Measurements from ENCODE around the gene IER5. TPM values are rescaled to one million over a fixed set of nuclear protein-coding genes. Genes with fewer than 3 reads are reported as not detected.
A peak's percentile ranks its signal among the peaks of the same experiment; 100 is the strongest.
"Not testable (repeated sequence)": the region's sequence is repeated elsewhere in the genome, so short reads cannot be mapped to it uniquely, and the experiment has no call there.

IER5 gene
- total RNA-seq, 1 experiment from 2014 or later, result 20.4 TPM

DNA sequence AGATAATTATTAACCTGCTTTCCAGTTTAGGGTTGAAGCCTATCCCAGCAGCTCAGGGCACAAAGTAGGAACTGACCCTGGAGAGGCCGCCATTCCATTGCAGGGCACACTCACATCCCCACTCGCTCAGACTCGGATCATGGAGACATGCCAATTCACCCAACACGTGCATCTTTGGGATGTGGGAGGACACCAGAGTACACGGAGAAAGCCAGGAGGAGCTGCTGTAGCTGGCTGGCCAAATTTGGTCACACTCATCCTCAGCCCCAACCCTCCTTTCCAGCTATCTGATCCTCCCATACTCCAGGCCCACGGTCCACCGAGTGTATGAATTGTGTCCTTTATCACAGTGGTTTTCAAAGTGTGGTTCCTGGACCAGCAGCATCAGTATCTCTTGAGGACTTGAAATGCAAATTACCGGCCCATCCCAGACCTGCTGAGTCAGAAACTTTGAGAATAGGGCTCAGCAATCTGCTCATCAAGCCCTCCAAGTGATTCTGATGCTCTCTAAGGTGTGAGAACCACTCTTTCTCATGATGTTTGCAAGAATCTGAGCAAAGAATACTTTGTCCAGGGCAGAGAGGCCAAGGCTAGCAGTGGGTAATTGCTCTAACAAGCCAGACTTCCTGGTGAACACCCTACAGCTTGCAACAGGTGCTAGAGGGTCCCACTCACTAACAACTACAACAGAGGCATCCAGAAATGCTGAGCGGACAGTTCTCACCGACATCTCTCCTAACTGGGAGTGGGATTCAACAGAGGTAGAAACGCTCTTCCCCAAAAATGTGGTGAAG is 26.3 kb downstream of the IER5 start:
- TF ChIP-seq POLR2AphosphoS5 (IDR thresholded peaks at IDR 0.05; ENCODE audit: low read depth, low read length) (no peak), TCF7L2 (IDR thresholded peaks at IDR 0.05; ENCODE audit: low read depth, low read length) (no peak), SIN3A (IDR thresholded peaks at IDR 0.05; ENCODE audit: borderline replicate concordance, insufficient read depth, low read depth, low read length) (no peak)
- TF ChIP-seq, protein P1, sequence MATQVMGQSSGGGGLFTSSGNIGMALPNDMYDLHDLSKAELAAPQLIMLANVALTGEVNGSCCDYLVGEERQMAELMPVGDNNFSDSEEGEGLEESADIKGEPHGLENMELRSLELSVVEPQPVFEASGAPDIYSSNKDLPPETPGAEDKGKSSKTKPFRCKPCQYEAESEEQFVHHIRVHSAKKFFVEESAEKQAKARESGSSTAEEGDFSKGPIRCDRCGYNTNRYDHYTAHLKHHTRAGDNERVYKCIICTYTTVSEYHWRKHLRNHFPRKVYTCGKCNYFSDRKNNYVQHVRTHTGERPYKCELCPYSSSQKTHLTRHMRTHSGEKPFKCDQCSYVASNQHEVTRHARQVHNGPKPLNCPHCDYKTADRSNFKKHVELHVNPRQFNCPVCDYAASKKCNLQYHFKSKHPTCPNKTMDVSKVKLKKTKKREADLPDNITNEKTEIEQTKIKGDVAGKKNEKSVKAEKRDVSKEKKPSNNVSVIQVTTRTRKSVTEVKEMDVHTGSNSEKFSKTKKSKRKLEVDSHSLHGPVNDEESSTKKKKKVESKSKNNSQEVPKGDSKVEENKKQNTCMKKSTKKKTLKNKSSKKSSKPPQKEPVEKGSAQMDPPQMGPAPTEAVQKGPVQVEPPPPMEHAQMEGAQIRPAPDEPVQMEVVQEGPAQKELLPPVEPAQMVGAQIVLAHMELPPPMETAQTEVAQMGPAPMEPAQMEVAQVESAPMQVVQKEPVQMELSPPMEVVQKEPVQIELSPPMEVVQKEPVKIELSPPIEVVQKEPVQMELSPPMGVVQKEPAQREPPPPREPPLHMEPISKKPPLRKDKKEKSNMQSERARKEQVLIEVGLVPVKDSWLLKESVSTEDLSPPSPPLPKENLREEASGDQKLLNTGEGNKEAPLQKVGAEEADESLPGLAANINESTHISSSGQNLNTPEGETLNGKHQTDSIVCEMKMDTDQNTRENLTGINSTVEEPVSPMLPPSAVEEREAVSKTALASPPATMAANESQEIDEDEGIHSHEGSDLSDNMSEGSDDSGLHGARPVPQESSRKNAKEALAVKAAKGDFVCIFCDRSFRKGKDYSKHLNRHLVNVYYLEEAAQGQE (IDR thresholded peaks at IDR 0.05; ENCODE audit: insufficient read depth in 1 of 2, low read depth in 2 of 2, low read length in 1 of 2), result no peak
- TF ChIP-seq, protein P2, sequence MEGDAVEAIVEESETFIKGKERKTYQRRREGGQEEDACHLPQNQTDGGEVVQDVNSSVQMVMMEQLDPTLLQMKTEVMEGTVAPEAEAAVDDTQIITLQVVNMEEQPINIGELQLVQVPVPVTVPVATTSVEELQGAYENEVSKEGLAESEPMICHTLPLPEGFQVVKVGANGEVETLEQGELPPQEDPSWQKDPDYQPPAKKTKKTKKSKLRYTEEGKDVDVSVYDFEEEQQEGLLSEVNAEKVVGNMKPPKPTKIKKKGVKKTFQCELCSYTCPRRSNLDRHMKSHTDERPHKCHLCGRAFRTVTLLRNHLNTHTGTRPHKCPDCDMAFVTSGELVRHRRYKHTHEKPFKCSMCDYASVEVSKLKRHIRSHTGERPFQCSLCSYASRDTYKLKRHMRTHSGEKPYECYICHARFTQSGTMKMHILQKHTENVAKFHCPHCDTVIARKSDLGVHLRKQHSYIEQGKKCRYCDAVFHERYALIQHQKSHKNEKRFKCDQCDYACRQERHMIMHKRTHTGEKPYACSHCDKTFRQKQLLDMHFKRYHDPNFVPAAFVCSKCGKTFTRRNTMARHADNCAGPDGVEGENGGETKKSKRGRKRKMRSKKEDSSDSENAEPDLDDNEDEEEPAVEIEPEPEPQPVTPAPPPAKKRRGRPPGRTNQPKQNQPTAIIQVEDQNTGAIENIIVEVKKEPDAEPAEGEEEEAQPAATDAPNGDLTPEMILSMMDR (IDR thresholded peaks at IDR 0.05), result no peak
- DNase-seq (ENCODE audit: low read depth, low spot score) (no peak), ATAC-seq (no peak)
- no peak overlapping the region for H3K4me3 ChIP-seq (ENCODE audit: low read depth in 2 of 2, low read length in 2 of 2)
- in situ Hi-C loops (cut with HindIII; ENCODE audit: low pct_unique_long_range_greater_than_20kb, low sequenced_read_pairs), result no loop called here
- peak overlapping the region; percentile 35; the same call in 1 of the 2 replicates for H3K27ac ChIP-seq (ENCODE audit: low read length)
- BruUV-seq (replicated peaks), result no TSS peak
- CTCF ChIA-PET, result interaction anchor here (1.2 kb wide), 1 partner anchor 9 kb away, joined by 6 read pairs; no protein-coding TSS in a partner anchor
- POLR2A ChIA-PET, result no interaction called here
- H3K36me3 ChIP-seq (ENCODE audit: control insufficient read depth, insufficient read depth, low read length), result no peaks in the 10 kb centered on the region
- H3K4me1 ChIP-seq (ENCODE audit: control insufficient read depth, insufficient read depth, low read length), result peaks cover 56% of the 10 kb centered on the region
- intact Hi-C loops (cut with micrococcal nuclease; ENCODE audit: unreplicated experiment), result no loop called here
- H3K9me3 ChIP-seq (ENCODE audit: control insufficient read depth, insufficient read depth, low read depth, low read length), result no peaks in the 10 kb centered on the region
- H3K27me3 ChIP-seq (ENCODE audit: control insufficient read depth, insufficient read depth, low read length), result no peaks in the 10 kb centered on the region

DNA sequence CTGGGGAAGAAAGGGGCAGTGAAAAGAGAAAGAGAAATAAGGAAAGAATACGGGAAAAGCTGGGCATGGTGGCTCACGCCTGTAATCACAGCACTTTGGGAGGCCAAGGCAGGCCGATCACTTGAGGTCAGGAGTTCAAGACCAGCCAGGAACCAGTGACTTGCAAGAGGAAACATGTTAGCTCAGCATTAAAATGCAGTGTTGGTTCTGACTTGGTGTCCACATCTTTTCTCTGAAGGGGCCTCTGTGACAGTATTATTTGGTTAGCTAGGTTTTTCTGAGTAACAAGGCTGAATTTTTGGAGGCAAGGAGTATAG is 26.8 kb downstream of the IER5 start:
- ChIA-PET POLR2A (no interaction called here), CTCF (interaction anchor here (1.7 kb wide), 1 partner anchor 27 kb away, joined by 6 read pairs; no protein-coding TSS in a partner anchor)
- H3K27ac ChIP-seq (ENCODE audit: low read length), result no peak overlapping the region
- in situ Hi-C loops (cut with HindIII; ENCODE audit: low pct_unique_long_range_greater_than_20kb, low sequenced_read_pairs) (no loop called here), intact Hi-C loops (cut with micrococcal nuclease; ENCODE audit: unreplicated experiment) (no loop called here)
- no peak for ATAC-seq
- DNase-seq (ENCODE audit: low read depth, low spot score), result no peak
- BruUV-seq (replicated peaks), result no TSS peak
- TF ChIP-seq, protein P2 (IDR thresholded peaks at IDR 0.05), result no peak
- TF ChIP-seq SIN3A (IDR thresholded peaks at IDR 0.05; ENCODE audit: borderline replicate concordance, insufficient read depth, low read depth, low read length) (no peak), POLR2AphosphoS5 (IDR thresholded peaks at IDR 0.05; ENCODE audit: low read depth, low read length) (no peak), TCF7L2 (IDR thresholded peaks at IDR 0.05; ENCODE audit: low read depth, low read length) (no peak)
- TF ChIP-seq, protein P1 (IDR thresholded peaks at IDR 0.05; ENCODE audit: insufficient read depth in 1 of 2, low read depth in 2 of 2, low read length in 1 of 2), result no peak
- H3K9me3 ChIP-seq (ENCODE audit: control insufficient read depth, insufficient read depth, low read depth, low read length), result no peaks in the 10 kb centered on the region
- no peaks in the 10 kb centered on the region for H3K36me3 ChIP-seq (ENCODE audit: control insufficient read depth, insufficient read depth, low read length)
- peaks cover 58% of the 10 kb centered on the region for H3K4me1 ChIP-seq (ENCODE audit: control insufficient read depth, insufficient read depth, low read length)
- no peaks in the 10 kb centered on the region for H3K27me3 ChIP-seq (ENCODE audit: control insufficient read depth, insufficient read depth, low read length)
- no peak overlapping the region for H3K4me3 ChIP-seq (ENCODE audit: low read depth in 2 of 2, low read length in 2 of 2)

DNA sequence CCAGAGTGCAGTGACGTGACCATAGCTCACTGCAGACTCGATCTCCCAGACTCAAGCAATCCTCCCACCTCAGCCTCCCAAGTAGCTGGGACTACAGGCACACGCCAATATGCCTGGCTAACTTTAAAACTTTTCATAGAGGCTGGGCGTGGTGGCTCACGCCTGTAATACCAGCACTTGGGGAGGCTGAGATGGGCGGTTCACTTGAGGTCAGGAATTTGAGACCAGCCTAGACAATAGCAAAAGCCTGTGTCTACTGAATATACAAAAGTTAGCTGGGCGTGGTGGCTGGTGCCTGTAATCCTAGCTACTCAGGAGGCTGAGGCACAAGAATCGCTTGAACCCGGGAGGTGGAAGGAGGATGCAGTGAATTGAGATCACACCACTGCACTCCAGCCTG is 27.5 kb downstream of the IER5 start:
- peaks cover 58% of the 10 kb centered on the region for H3K4me1 ChIP-seq (ENCODE audit: control insufficient read depth, insufficient read depth, low read length)
- ATAC-seq; BruUV-seq (replicated peaks); DNase-seq (ENCODE audit: low read depth, low spot score); H3K27me3 ChIP-seq (ENCODE audit: control insufficient read depth, insufficient read depth, low read length); H3K4me3 ChIP-seq (ENCODE audit: low read depth in 2 of 2, low read length in 2 of 2); H3K27ac ChIP-seq (ENCODE audit: low read length); POLR2A ChIA-PET; intact Hi-C loops (cut with micrococcal nuclease; ENCODE audit: unreplicated experiment); in situ Hi-C loops (cut with HindIII; ENCODE audit: low pct_unique_long_range_greater_than_20kb, low sequenced_read_pairs); H3K36me3 ChIP-seq (ENCODE audit: control insufficient read depth, insufficient read depth, low read length); H3K9me3 ChIP-seq (ENCODE audit: control insufficient read depth, insufficient read depth, low read depth, low read length): not testable (repeated sequence)
- CTCF ChIA-PET, result interaction anchor here (1.7 kb wide), 1 partner anchor 26 kb away, joined by 6 read pairs; no protein-coding TSS in a partner anchor
